Subcutaneous abdominal adipose tissue (tissue), 5 donors: ENCODE results near the gene ASAH2.
"Not testable (repeated sequence)": the region's sequence is repeated elsewhere in the genome, so short reads cannot be mapped to it uniquely, and the experiment has no call there.

Experiments
- H3K27ac ChIP-seq: one replicate; pipeline ENCODE4 v1.7.0; 2013; ENCODE audit warnings: low read depth, mild to moderate bottlenecking, inconsistent platforms, low read length, moderate library complexity
- H3K27me3 ChIP-seq, 5 donors: one replicate each; pipeline ENCODE4 v1.7.0; 2013; ENCODE audit warnings: low read length in 5 of 5, inconsistent platforms in 1 of 5; ENCODE audit not compliant: control insufficient read depth in 5 of 5, insufficient read depth in 4 of 5
- H3K36me3 ChIP-seq, 5 donors: one replicate each; pipeline ENCODE4 v1.7.0; 2013; ENCODE audit warnings: low read length in 5 of 5; ENCODE audit not compliant: control insufficient read depth in 5 of 5, insufficient read depth in 5 of 5
- H3K4me1 ChIP-seq, 5 donors: one replicate each; pipeline ENCODE4 v1.7.0; 2013; ENCODE audit warnings: low read length in 5 of 5, mild to moderate bottlenecking in 3 of 5, moderate library complexity in 1 of 5; ENCODE audit not compliant: control insufficient read depth in 5 of 5, insufficient read depth in 5 of 5
- H3K4me3 ChIP-seq, 5 donors: one replicate each; pipeline ENCODE4 v1.7.0; 2013; ENCODE audit warnings: low read length in 5 of 5, low read depth in 1 of 5
- H3K9ac ChIP-seq, 5 donors: one replicate each; pipeline ENCODE4 v1.7.0; 2013; ENCODE audit warnings: low read length in 5 of 5, mild to moderate bottlenecking in 4 of 5, moderate library complexity in 3 of 5
- H3K9me3 ChIP-seq, 5 donors: one replicate each; pipeline ENCODE4 v1.7.0; 2013; ENCODE audit warnings: low read length in 5 of 5; ENCODE audit not compliant: control insufficient read depth in 5 of 5
- donor health status: healthy.
- donor health status: healthy.
- donor health status: healthy.
- donor health status: healthy.
- donor health status: healthy.

ASAH2 gene

DNA sequence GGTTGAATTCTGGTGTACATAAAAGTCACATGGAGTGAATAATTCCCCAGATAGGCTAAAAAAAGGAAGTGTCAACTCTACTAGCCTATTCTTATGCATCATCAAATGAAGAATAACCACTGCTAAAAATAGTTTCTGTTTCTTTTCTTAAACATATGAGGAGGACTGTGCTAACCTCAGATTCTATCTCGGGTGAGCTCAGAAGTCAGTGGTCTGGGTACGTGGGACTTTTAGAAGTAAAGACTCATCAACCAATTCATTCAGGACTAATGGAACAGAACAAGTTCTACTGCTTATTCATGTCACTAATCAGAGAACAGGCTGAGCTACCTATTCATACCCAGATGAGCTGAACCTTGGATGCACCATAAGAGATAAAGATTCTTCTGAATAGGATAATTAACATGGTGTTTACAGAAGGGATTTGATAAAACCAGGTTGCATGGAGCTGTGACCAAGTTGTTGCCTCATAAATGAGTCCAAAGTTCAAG, 9.5 kb upstream of the ASAH2 start:
- Histone ChIP-seq H3K36me3 (no peaks in the 10 kb centered on the region), H3K9me3 (no peaks in the 10 kb centered on the region), H3K27me3 (no peaks in the 10 kb centered on the region), H3K9ac (no peak overlapping the region), H3K4me1 (no peaks in the 10 kb centered on the region), H3K4me3 (no peak overlapping the region), H3K27ac (no peak overlapping the region)

DNA sequence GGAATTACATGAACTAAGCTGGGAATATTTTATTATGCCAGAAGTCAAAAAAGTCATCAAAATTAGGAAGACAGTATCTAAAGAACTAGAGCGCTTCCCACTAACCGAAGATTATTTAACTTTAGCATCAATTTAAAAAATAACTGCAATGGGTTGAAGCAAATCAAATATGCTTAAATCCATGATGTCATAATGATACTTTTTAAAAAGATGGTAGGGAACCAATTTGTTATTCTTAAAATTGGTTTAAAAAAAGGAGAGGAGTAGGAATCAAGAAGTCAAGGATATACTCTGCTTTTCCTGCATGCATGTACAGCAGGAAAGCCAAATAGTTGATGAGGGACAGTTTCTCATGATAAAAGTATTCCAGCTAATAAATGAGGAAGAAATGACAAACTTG, 3.2 kb upstream of the ASAH2 start:
- Histone ChIP-seq H3K27ac (no peak overlapping the region), H3K4me1 (no peaks in the 10 kb centered on the region), H3K9ac (no peak overlapping the region), H3K9me3 (no peaks in the 10 kb centered on the region), H3K4me3 (no peak overlapping the region), H3K27me3 (no peaks in the 10 kb centered on the region), H3K36me3 (no peaks in the 10 kb centered on the region)

DNA sequence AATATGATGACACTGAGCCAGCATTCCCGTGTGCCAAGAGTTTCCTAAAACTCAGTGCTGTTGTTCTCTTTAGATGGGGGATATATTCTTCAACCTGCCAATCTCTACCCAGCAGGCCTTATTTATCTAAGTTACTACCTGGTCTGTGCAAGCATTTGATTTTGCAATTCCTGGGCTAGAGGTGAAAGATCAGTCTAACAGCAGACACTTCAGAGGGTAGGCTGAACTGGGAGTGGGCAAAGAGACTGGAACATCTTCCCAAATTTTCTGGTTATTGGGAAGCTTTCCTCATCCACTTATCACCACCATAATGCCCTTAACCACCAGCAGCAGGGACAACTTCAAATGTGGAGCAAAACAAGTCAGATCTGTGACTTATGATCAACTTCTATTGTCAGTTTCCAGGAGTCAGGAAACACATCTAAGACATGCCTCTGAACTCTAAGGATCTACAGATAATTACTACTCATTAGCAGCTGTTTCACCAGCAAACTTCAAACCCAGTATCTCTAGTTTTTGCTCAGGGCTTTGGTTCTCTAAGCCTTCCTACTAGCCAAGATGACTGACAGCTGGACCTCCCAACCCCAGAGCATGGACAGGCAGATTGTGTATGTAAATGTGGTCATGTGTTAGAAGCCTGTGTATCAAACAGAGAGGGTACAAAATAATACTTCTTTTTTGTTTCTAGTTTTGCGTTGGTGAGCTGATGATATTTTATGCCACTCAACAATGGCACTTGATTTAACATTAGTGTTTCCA, 1.0 kb downstream of the ASAH2 start:
- no peak overlapping the region for H3K4me3 ChIP-seq
- H3K9me3 ChIP-seq = no peaks in the 10 kb centered on the region
- H3K9ac ChIP-seq = no peak overlapping the region
- no peak overlapping the region for H3K27ac ChIP-seq
- no peaks in the 10 kb centered on the region for H3K36me3 ChIP-seq
- no peaks in the 10 kb centered on the region for H3K4me1 ChIP-seq
- H3K27me3 ChIP-seq = no peaks in the 10 kb centered on the region

DNA sequence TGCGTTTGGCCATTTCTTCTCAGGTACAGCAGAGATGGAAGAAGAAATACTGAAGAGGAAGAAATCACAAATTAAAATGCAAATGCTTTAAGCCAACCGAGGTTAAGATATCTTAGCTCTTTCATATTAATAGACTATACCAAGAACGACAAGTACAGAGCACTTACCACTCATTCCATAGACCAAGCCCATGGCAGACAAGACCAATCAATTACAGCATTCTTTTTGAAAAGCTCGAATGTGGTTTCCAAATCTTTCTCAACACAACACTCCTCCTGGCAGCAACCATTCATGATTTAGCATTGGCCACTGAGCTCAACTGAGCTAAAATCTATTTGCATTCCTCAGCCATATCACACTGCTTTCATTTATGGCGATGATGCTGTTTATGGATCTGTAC, 2.7 kb downstream of the ASAH2 start:
- Histone ChIP-seq H3K4me3 (no peak overlapping the region), H3K27ac (no peak overlapping the region)

DNA sequence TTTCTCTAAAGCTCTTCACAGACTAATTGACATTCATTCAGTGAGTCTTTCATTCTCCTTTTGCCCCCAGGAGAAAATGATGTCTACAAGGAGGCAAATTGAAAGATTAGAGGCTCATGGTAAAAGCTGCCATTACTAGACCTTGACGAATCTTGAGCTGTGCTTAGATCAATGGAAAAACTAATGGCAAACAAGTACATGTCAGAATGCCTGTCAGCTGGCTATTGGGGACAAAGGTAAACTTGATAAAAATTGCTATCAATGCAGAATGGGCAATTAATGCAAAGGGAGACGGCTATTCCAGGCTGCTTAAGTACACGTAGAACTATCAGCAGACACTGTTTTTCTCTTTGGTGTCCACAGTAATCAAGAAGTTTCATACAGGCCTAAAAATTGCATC, 3.3 kb downstream of the ASAH2 start:
- Histone ChIP-seq H3K9me3 (no peaks in the 10 kb centered on the region), H3K27me3 (no peaks in the 10 kb centered on the region)

More for the DNA sequence above, 2.7 kb downstream of the ASAH2 start:
- Histone ChIP-seq H3K9ac (no peak overlapping the region), H3K27me3 (no peaks in the 10 kb centered on the region), H3K9me3 (no peaks in the 10 kb centered on the region), H3K4me1 (no peaks in the 10 kb centered on the region), H3K36me3 (no peaks in the 10 kb centered on the region)

DNA sequence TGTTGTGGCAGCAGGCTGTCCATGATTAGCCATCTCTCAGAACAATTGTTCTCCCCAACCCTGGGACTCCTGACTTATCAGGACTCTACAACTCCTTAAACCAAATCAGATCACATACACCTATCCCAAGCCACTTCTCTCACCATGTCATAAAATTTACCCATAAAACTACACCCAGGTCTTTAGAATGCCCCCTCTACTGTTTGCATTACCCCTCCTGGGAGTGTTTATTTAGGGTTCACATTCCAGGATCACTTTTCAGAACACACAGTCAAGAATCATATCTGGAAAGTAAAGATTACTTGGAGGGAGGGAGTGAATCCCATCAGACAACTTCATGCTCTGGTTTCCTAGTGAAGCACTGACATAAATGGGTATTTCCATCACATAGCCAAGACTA, 7.1 kb downstream of the ASAH2 start:
- no peaks in the 10 kb centered on the region for H3K4me1 ChIP-seq
- no peak overlapping the region for H3K4me3 ChIP-seq

More for the DNA sequence above, 3.3 kb downstream of the ASAH2 start:
- no peaks in the 10 kb centered on the region for H3K4me1 ChIP-seq
- H3K4me3 ChIP-seq = no peak overlapping the region
- H3K36me3 ChIP-seq = no peaks in the 10 kb centered on the region
- no peak overlapping the region for H3K27ac ChIP-seq
- no peak overlapping the region for H3K9ac ChIP-seq

DNA sequence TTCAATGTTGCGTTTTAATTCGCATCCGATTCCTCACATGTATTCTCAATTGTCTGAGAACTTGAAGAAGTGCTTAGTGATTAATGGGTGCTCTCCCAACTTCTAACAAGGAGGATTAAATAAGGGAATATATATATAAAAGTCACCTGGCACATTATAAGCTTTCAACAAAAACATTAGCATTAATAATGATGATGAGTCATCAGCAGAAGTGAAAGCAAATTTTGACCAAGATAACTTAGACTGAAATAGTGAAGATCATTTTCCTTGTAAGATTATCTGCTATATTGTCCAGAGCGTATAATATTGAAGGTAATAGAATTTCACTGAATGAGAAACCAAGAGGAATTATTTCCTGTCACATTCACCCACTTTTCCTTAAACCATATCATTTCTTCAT, 8.5 kb downstream of the ASAH2 start:
- no peaks in the 10 kb centered on the region for H3K4me1 ChIP-seq
- no peaks in the 10 kb centered on the region for H3K36me3 ChIP-seq
- no peaks in the 10 kb centered on the region for H3K9me3 ChIP-seq
- peaks cover 0 to 2% (median 0%) of the 10 kb centered on the region in 5 donors for H3K27me3 ChIP-seq
- H3K27ac ChIP-seq = no peak overlapping the region
- no peak overlapping the region for H3K4me3 ChIP-seq
- H3K9ac ChIP-seq = no peak overlapping the region

More for the DNA sequence above, 7.1 kb downstream of the ASAH2 start:
- H3K27ac ChIP-seq = no peak overlapping the region
- no peak overlapping the region for H3K9ac ChIP-seq
- no peaks in the 10 kb centered on the region for H3K27me3 ChIP-seq
- H3K9me3 ChIP-seq = no peaks in the 10 kb centered on the region
- no peaks in the 10 kb centered on the region for H3K36me3 ChIP-seq

DNA sequence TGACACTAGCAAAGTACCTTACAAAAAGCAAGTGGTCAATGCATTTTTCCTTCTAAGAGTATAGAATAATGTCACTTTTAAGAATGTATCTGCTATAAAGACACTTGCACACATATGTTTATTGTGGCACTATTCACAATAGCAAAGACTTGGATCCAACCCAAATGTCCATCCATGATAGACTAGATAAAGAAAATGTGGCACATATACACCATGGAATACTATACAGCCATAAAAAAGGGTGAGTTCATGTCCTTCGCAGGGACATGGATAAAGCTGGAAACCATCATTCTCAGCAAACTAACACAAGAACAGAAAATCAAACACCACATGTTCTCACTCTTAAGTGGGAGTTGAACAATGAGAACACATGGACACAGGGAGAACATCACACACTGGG, 9.8 kb downstream of the ASAH2 start:
- not testable (repeated sequence) for H3K36me3 ChIP-seq

GRCh38 chr10:50234486-50234885, 16.8 kb downstream of the ASAH2 start:
- H3K9me3 ChIP-seq = no peaks in the 10 kb centered on the region
- no peaks in the 10 kb centered on the region for H3K36me3 ChIP-seq
- no peak overlapping the region for H3K27ac ChIP-seq
- peaks cover 0 to 2% (median 0%) of the 10 kb centered on the region in 5 donors for H3K27me3 ChIP-seq
- H3K9ac ChIP-seq = no peak overlapping the region
- no peaks in the 10 kb centered on the region for H3K4me1 ChIP-seq
- no peak overlapping the region for H3K4me3 ChIP-seq

More for the DNA sequence above, 9.8 kb downstream of the ASAH2 start:
- H3K27ac ChIP-seq, H3K9ac ChIP-seq, H3K27me3 ChIP-seq, H3K4me3 ChIP-seq, H3K4me1 ChIP-seq, H3K9me3 ChIP-seq: not testable (repeated sequence)

- H3K27ac ChIP-seq = no peak overlapping the region
- H3K4me3 ChIP-seq = no peak overlapping the region
- H3K4me1 ChIP-seq = no peaks in the 10 kb centered on the region
- no peaks in the 10 kb centered on the region for H3K36me3 ChIP-seq
- no peak overlapping the region for H3K9ac ChIP-seq
- H3K27me3 ChIP-seq = no peaks in the 10 kb centered on the region
- no peaks in the 10 kb centered on the region for H3K9me3 ChIP-seq
Observed at GRCh38 chr10:50232261-50232639, 19.1 kb downstream of the ASAH2 start.
